Smooth muscle cell (in vitro differentiated cells): Measurements from ENCODE around the gene CYB5B. TPM values are rescaled to one million over a fixed set of nuclear protein-coding genes. Genes with fewer than 3 reads are reported as not detected.

Experiments used
- DNase-seq: peaks from one replicate; lab custom pipeline; 2025; ENCODE audit not compliant: unreplicated experiment; lab: John Stamatoyannopoulos, UW
- H2AFZ ChIP-seq: fragments of 200-600 bp; sonication (generic); 2 replicates; pipeline ENCODE4 v1.6.0; 2016; ENCODE audit warnings: antibody characterized with exemption, low read depth, mild to moderate bottlenecking
- H3F3A ChIP-seq: fragments of 200-600 bp; sonication (generic); 2 replicates; pipeline ENCODE4 v1.6.0; 2017; ENCODE audit warnings: antibody characterized with exemption, low read depth
- H3K27ac ChIP-seq: fragments of 200-600 bp; sonication (generic); 2 replicates; pipeline ENCODE4 v1.5.1; 2016; ENCODE audit warnings: low read depth, mild to moderate bottlenecking
- H3K27me3 ChIP-seq: fragments of 200-600 bp; sonication (generic); 2 replicates; pipeline ENCODE4 v1.6.1; 2016; ENCODE audit warnings: low read depth, mild to moderate bottlenecking
- H3K36me3 ChIP-seq: fragments of 200-600 bp; sonication (generic); 2 replicates; pipeline ENCODE4 v1.5.1; 2016; ENCODE audit warnings: low read depth
- H3K4me1 ChIP-seq: fragments of 200-600 bp; sonication (generic); 2 replicates; pipeline ENCODE4 v1.5.1; 2016; ENCODE audit warnings: low read depth
- H3K4me2 ChIP-seq: fragments of 200-600 bp; sonication (generic); 2 replicates; pipeline ENCODE4 v1.6.0; 2016; ENCODE audit warnings: mild to moderate bottlenecking
- H3K4me3 ChIP-seq: fragments of 200-600 bp; sonication (generic); 2 replicates; pipeline ENCODE4 v1.5.1; 2016; ENCODE audit warnings: mild to moderate bottlenecking
- H3K79me2 ChIP-seq: fragments of 200-600 bp; sonication (generic); 2 replicates; pipeline ENCODE4 v1.6.0; 2016; ENCODE audit warnings: low read depth, mild to moderate bottlenecking
- H3K9ac ChIP-seq: fragments of 200-600 bp; sonication (generic); 2 replicates; pipeline ENCODE4 v1.6.0; 2016; ENCODE audit warnings: low read depth
- H3K9me3 ChIP-seq: fragments of 200-600 bp; sonication (generic); replicated peaks from 2 replicates; pipeline ENCODE4 v1.5.1; 2016; ENCODE audit warnings: low read depth
- H4K20me1 ChIP-seq: fragments of 200-600 bp; sonication (generic); 2 replicates; pipeline ENCODE4 v1.6.0; 2016; ENCODE audit warnings: low read depth
- CTCF ChIP-seq: fragments of 200-600 bp; sonication (generic); IDR thresholded peaks from 2 replicates; pipeline ENCODE4 v1.5.1; 2017; ENCODE audit warnings: borderline replicate concordance, mild to moderate bottlenecking, antibody characterized with exemption; ENCODE audit not compliant: insufficient read depth, poor library complexity, severe bottlenecking
- WGBS: methylation state at CpG from one replicate; pipeline ENCODE4 v1.1.7; 2016; ENCODE audit warnings: low lambda C conversion rate; 5-methylcytosine and 5-hydroxymethylcytosine counted together
- polyA plus RNA-seq: library from polyadenylated mRNA; unstranded; fragments of >200 nt; fragmentation: Nextera tagmentation; extraction: Ambion mirVana; gene quantifications from 2 replicates; pipeline ENCODE4 v1.2.1, GENCODE V29; 2016
- total RNA-seq: library from RNA; depleted of rRNA; stranded (reverse); fragments of >200 nt; gene quantifications from 2 replicates; pipeline ENCODE4 v1.2.3, GENCODE V29; 2014

CYB5B gene
- total and polyA plus RNA-seq, 2 experiments from 2014 or later, result 64.0 to 99.8 TPM

- Histone ChIP-seq H3K4me1 (no peaks in the 10 kb centered on the region), H3K4me3 (no peak overlapping the region), H3K27ac (no peak overlapping the region), H3K9ac (no peak overlapping the region), H3K9me3 (no peaks in the 10 kb centered on the region), H3K79me2 (no peaks in the 10 kb centered on the region), H3K36me3 (no peaks in the 10 kb centered on the region), H4K20me1 (no peaks in the 10 kb centered on the region), H3K4me2 (no peak overlapping the region), H3F3A (no peaks in the 10 kb centered on the region), H2AFZ (no peak overlapping the region), H3K27me3 (no peaks in the 10 kb centered on the region)
- DNase-seq, result no peak
- TF ChIP-seq CTCF, result no peak
- 91% methylated on average over 5 of the region's 5 CpGs for WGBS
Measured at GRCh38 chr16:69496896-69497295, 72.5 kb downstream of the CYB5B start.

- Histone ChIP-seq H3K79me2 (no peaks in the 10 kb centered on the region), H3K4me1 (no peaks in the 10 kb centered on the region), H3K27me3 (no peaks in the 10 kb centered on the region), H3K4me3 (no peak overlapping the region), H3F3A (no peaks in the 10 kb centered on the region), H3K9ac (no peak overlapping the region), H3K9me3 (no peaks in the 10 kb centered on the region), H3K4me2 (no peak overlapping the region), H3K27ac (no peak overlapping the region), H4K20me1 (no peaks in the 10 kb centered on the region), H2AFZ (no peak overlapping the region), H3K36me3 (no peaks in the 10 kb centered on the region)
- DNase-seq, result no peak
- no peak for TF ChIP-seq CTCF
- 85% methylated on average over 16 of the region's 16 CpGs for WGBS
Measured at GRCh38 chr16:69497876-69498596, 73.6 kb downstream of the CYB5B start.

GRCh38 chr16:69498926-69499325 lies 74.5 kb downstream of the CYB5B start:
- Histone ChIP-seq H3F3A (no peaks in the 10 kb centered on the region), H2AFZ (no peak overlapping the region), H3K36me3 (no peaks in the 10 kb centered on the region), H3K9me3 (no peaks in the 10 kb centered on the region), H3K9ac (no peak overlapping the region), H3K27ac (no peak overlapping the region), H3K4me3 (no peak overlapping the region), H3K4me1 (no peaks in the 10 kb centered on the region), H3K79me2 (no peaks in the 10 kb centered on the region), H4K20me1 (no peaks in the 10 kb centered on the region), H3K4me2 (no peak overlapping the region), H3K27me3 (no peaks in the 10 kb centered on the region)
- 91% methylated on average over 5 of the region's 5 CpGs for WGBS
- no peak for TF ChIP-seq CTCF
- DNase-seq, result no peak
